NCI-H526 (cell line): ENCODE results near the gene BST2.

Source experiments
- DNase-seq, 2 experiments: peaks; one replicate each; lab custom pipeline; 2025; lab: John Stamatoyannopoulos, UW

BST2 gene

DNA sequence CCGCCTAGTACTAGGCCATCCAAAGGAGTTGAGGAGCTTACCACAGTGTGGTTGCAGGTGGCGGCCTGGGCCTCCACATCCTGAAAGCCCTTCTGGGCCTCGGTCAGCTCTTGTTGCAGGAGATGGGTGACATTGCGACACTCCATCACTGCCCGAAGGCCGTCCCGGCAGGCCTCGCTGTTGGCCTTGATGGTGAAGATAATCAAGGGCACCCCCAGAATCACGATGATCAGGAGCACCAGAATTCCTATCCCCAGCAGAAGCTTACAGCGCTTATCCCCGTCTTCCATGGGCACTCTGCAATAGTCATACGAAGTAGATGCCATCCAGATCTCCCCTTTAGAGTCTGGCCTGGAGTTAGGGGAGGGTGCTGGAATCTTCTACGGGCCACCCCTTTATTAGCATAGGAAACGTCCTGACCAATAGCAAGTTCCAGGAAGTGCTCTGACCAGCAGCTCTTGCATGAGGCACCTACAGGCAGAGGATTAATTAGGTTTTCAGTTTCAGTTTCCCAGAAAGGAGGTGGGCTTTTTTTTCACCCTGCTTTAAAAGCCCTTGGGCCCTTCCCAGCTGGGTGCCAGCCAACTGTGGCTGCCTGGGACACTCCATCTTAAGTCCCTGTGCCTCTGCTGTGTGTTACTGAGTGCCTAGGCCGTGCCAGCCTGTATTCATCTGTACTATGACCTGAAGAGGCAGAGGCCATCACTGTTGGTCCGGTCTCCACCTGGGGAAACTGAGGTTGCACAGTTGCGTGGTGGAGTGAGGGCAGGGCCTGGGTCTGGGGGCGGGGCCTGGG is at the start of gene BST2:
TSS of gene BST2 (minus strand) at position 381 of the 796 bp plus-strand sequence. CDS start at position 326, 55 bp downstream.
- no peak for DNase-seq

DNA sequence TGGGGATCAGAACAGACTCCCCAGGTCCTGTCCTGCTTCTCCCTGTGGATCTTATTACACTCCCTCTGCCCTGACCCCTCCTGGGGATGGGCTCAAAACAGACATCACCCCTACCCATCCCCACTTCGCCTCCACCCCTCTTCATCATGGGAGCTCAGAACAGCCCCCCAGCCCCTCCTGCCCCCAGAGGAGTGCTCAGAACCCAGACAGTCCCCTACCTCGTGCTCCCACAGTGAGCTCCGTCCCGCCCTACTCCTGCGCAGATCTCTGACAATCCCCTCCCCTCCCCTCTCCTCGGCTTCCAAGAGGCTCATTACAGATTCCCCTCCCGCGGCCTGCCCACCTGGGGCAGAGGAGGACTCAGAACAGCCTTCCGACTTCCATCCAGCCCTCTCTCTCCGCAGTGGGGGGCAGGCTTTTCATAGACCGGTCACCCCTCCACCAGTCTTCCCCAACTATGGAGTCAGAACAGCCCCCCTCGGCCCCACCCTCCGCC is 49.2 kb upstream of the BST2 start:
- peak in 1 of 2 experiments; percentile 17 for DNase-seq

DNA sequence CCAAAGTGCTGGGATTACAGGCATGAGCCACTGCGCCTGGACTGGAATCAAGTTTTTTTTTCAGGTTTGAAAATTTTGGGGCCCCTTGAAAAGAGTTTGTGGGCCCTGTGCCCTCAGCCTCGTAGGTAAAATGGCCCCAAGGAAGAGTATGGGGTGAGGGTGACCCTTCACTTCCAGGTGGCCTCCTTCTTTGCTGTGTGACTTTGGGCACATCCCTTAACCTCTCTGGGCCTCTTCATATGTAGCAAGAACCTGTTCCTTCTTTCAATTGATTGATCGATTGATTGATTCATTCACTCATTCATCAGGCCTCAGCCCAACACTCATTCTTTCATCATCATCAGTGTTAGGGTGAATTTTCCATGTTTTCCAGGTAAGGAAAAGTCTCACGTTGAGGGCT is 46.4 kb upstream of the BST2 start:
- no peak for DNase-seq

- DNase-seq = no peak
Observed at GRCh38 chr19:17450264-17451075, 45.0 kb upstream of the BST2 start.

DNA sequence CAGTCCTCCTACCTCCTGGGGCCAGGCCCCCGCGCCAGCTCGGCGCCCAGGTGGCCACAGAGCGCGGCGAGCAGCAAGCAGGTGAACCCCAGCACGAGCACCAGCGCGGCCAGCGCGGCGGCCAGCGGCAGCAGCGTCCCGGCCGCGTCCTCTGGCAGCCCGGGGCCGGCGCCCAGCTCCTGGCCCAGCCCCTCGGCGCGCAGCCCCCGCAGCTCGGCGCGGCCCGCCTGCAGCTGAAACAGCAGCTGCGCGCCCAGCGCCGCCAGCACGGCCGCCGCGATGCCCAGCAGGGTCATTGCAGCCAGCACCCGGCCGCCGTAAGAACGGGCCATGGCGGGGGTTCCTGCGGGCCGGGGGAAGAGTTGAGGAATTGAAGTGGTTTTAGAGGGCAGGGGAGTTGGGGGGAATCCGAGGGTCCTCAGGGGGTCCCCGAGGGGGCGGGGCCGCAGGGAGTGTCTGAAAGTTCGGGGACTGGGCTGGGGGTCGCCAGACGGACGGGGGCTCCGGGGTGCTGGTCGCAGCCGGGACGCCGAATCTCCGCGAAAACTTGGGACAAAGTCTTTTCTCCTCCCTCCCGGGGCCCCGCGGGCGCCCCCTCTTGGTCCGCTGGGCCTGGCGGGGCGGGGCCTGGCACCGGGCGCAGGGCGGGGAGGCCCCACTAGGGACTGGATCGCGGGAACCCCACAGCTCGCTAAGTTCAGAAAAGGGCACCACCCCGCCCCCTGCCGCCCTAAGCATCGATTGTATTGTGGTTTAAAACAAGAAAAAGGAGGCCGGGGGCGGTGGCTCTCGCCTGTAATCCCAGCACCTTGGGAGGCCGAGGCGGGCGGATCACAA is 42.9 kb upstream of the BST2 start, which contains the start of gene TMEM221:
TSS of gene TMEM221 (minus strand) at position 538 of the 837 bp plus-strand sequence. CDS start at position 332, 206 bp downstream.
- no peak for DNase-seq

GRCh38 chr19:17447704-17448130 is 42.3 kb upstream of the BST2 start:
- no peak for DNase-seq

DNA sequence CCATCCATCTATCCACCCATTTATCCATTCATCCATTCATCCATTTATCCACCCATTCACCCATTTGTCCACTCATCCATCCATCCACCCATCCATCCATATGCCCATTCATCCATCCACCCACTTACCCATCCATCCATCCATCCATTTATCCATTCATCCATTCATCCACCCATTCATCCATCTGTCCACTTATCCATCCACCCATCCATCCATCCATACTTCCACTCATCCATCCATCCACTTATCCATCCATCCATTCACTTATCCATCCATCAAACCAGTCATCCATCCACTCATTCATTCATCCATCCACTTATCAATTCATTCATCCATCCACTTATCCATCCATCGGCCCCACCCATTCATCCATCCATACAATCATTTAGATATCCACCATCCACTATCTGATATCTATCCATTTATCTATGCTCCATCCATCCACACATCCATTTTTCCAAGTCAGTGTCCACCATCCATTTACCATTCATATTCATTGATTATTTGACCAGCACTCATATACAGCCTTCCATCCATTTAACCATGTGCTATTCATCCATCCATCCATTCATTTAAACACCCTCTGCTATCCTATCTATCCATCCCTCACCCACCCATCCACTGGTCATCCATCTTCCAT is 40.2 kb upstream of the BST2 start:
- no peak for DNase-seq

DNA sequence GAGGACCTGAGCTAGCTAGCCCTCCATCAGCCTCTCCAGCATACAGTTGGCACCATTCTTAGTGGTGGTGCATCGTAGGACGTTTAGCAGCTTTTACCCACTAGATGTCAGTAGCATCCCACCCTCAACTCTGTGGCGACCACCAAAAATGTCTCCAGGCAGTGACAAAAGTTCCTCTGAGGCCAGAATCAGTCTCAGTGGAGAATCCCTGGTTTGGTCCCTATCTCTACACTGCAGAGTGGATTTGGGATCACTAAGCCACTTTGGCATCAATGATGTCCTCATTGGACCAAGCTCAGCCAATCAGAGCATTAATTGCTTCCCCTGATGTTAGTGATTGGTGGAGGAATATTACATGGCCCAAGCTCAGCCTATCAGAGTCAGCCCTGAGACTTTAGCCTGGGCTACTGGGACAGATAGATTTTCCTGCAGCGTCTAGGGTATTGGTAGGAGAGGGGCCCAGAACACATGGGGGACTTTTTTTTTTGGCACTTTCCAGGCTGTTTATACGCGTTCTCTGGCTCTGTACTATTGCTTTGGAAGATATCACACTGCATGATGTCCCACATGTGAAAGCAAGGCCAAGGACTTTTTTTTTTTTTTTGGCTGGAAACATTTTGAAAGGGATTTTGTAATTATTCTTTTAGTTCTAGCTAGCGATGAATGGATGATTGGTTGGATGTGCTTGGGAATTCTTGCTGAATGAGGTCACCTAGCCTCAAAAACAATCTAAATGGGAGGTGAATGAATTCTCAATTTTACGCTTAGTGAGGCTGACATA is 36.0 kb upstream of the BST2 start:
- DNase-seq = no peak

GRCh38 chr19:17436874-17437267 is 31.4 kb upstream of the BST2 start:
- DNase-seq = no peak

- DNase-seq = no peak
Observed at GRCh38 chr19:17436094-17436873, 30.9 kb upstream of the BST2 start.

- no peak for DNase-seq
Observed at GRCh38 chr19:17435218-17435617, 29.8 kb upstream of the BST2 start.

GRCh38 chr19:17431417-17431816 is 26.0 kb upstream of the BST2 start:
- no peak for DNase-seq

DNA sequence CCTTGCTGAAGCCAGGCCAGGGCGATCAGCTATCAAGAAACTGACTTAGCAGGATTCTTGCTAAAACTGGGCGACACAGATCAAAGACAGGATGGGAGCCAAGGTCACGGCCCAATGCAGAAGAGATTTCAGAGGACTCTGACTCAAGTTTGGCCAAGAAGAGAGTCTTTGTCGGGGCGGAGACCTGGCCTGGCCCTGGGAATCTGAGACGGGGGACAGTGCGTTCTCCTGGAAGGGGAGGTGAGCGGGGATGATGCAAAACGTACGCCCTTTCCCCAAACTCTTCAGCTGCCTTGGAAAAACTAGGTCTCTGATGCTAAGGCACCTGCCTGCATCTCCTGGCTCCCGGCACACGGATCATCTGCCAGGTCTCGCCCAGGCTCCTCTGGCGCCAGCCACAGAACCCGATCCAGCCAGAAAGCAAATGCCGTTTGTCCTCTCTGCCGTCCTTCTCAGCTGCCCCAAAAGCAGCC is 24.2 kb upstream of the BST2 start:
- DNase-seq = no peak

DNA sequence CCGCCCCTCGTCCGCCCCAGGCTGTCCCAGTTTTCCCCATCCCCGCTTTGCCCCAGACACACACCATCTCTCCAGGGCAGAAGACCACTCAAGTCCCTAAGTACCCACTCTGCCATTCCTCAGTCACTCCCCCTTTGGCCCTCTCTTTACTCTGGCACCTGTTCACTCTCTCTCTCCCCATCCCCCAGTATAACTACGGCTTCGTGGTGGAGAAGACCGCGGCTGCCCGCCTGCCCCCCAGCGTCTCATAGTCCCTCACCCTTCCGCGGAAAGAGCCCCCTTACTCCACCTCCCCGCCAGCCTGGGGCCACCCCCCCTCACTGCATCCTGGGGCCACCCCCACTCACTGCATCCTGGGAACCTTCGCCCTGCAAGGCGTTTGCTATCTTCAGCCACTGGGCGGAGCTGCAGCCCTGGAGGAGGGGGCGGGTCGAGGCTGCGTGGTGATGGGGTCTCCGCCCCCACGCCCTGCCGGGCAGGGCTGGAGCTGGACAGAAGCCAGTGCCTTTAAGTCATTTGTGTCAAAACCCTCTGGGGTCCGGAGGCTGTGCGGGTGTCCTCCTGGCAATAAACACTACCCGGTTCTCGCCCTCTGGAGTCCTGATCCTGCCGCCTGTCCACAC is 19.4 kb upstream of the BST2 start:
- DNase-seq = peak in 1 of 2 experiments; percentile 56

DNA sequence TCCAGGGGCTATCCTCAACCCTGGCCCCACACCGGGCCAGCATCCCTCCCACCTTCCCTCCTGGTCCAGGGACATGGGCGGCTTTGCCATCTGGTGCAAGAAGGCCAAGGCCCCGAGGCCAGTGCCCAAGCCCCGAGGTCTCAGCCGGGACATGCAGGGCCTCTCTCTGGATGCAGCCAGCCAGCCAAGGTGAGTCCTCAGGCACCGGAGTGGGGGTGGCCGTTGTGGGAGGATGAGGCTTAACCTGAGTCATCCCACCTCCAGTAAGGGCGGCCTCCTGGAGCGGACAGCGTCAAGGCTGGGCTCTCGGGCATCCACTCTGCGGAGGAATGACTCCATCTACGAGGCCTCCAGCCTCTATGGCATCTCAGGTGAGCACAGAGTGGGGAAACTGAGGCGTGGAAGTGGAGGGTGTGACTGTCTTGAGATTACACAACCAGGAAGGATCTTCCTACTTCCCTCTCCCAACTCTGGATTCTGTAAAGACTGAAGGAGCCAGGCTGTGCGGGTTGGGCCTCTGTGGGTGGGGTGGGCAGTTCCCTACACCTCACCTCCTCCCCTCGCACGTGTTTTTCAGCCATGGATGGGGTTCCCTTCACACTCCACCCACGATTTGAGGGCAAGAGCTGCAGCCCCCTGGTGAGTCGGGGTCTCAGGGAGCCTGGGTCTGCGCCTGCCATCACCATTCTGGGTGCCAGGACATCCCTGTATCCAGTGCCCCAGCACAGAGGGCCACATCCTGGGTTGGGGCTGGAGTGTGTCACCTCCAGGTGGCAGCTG is 18.2 kb upstream of the BST2 start:
- DNase-seq = no peak

GRCh38 chr19:17421942-17422341 is 16.5 kb upstream of the BST2 start:
- DNase-seq = no peak

DNA sequence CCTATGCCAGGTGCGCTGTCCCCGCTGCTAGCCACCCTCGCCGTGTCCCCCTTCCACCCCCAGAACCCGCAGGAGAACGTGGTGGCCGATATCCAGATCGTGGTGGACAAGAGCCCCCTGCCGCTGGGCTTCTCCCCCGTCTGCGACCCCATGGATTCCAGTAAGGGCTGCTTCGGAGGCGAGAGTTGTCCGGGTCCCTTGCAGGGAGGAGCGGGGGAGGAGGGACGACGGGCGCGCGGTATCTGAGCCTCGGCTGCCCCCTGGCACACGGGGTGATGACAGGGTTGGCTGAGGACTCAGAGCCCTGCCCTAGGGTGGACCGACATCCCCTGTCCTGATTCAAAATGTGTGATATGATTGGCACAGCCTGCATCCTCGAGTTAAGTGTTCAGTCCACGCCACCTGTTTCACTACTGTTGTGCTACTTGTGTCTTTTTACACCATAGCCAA is 15.1 kb upstream of the BST2 start:
- peak in 1 of 2 experiments; percentile 17 for DNase-seq
